GM18870 (cell line): ENCODE data around the gene FBXO42.

Source experiments
- ATAC-seq: cut with Tn5 transposase; IDR thresholded peaks from one replicate; pipeline ENCODE4 v1.9.1; 2021; ENCODE audit warnings: moderate library complexity; ENCODE audit not compliant: unreplicated experiment

Gene FBXO42

GRCh38 chr1:16351994-16352841 lies at the start of gene FBXO42:
Gene FBXO42, minus strand, starts transcription at chr1:16352480. Its CDS starts 37,062 bp downstream, at chr1:16315418.
- ATAC-seq: peak; percentile 64

- no peak for ATAC-seq
Observed at GRCh38 chr1:16398371-16398953, 46.2 kb upstream of the FBXO42 start.

- ATAC-seq: no peak
Observed at GRCh38 chr1:16397120-16397519, 44.8 kb upstream of the FBXO42 start.

- ATAC-seq: no peak
Observed at GRCh38 chr1:16396591-16396990, 44.3 kb upstream of the FBXO42 start.

GRCh38 chr1:16394977-16395376 lies 42.7 kb upstream of the FBXO42 start:
- no peak for ATAC-seq

- no peak for ATAC-seq
Observed at GRCh38 chr1:16393570-16394521, 41.6 kb upstream of the FBXO42 start.

- no peak for ATAC-seq
Observed at GRCh38 chr1:16392740-16393569, 40.7 kb upstream of the FBXO42 start.

- no peak for ATAC-seq
Observed at GRCh38 chr1:16391411-16391810, 39.1 kb upstream of the FBXO42 start.

- no peak for ATAC-seq
Observed at GRCh38 chr1:16387201-16388188, 35.2 kb upstream of the FBXO42 start.

GRCh38 chr1:16386454-16387113 lies 34.3 kb upstream of the FBXO42 start:
- ATAC-seq: no peak

- no peak for ATAC-seq
Observed at GRCh38 chr1:16385659-16386453, 33.6 kb upstream of the FBXO42 start.

- ATAC-seq: no peak
Observed at GRCh38 chr1:16383888-16384287, 31.6 kb upstream of the FBXO42 start.

GRCh38 chr1:16380868-16381267 lies 28.6 kb upstream of the FBXO42 start:
- no peak for ATAC-seq

- ATAC-seq: no peak
Observed at GRCh38 chr1:16378443-16378842, 26.2 kb upstream of the FBXO42 start.

- ATAC-seq: no peak
Observed at GRCh38 chr1:16376971-16377370, 24.7 kb upstream of the FBXO42 start.

- ATAC-seq: no peak
Observed at GRCh38 chr1:16375521-16376340, 23.5 kb upstream of the FBXO42 start.

- ATAC-seq: no peak
Observed at GRCh38 chr1:16374266-16374665, 22.0 kb upstream of the FBXO42 start.
